Fibroblast of peridontal ligament (primary cell): ENCODE results near the gene BCAR1.
"Not testable (repeated sequence)": the region's sequence is repeated elsewhere in the genome, so short reads cannot be mapped to it uniquely, and the experiment has no call there.

ENCODE experiments used
- DNase-seq: peaks from one replicate; pipeline ENCODE4 v3.0.0-alpha.2; 2010; ENCODE audit errors: extremely low read depth

BCAR1 gene

DNA sequence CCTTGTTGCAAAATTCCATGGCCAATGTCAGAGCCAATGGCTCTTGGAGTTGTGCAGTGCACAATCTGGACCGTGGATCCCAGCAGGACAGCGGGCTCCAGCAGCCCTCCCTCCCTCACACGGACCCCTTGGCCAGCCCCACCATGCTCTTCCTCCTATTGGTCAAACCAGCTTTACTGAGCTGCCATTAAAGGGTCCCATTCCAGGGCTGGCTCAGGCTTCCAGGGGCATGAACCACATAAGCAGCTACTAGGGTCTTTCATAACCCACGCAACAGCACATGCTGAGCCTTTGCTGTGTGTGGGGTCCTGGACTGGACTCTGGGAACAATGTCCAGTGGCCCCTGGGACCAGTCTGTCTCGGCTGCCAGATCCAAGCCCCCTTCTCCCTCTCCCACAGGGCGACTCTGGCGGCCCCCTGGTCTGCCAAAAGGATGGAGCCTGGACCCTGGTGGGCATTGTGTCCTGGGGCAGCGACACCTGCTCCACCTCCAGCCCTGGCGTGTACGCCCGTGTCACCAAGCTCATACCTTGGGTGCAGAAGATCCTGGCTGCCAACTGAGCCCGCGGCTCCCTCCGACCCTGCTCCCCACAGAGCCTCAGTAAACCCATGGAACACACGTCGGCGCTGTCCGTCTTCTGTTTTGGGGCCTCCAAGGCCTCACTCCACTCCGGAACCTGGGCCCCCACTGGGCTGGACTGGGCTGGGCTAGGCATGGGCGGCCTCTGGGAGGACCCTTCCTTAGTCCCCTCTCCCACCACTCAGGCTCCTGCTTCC, 26.9 kb downstream of the BCAR1 start:
- no peak for DNase-seq

DNA sequence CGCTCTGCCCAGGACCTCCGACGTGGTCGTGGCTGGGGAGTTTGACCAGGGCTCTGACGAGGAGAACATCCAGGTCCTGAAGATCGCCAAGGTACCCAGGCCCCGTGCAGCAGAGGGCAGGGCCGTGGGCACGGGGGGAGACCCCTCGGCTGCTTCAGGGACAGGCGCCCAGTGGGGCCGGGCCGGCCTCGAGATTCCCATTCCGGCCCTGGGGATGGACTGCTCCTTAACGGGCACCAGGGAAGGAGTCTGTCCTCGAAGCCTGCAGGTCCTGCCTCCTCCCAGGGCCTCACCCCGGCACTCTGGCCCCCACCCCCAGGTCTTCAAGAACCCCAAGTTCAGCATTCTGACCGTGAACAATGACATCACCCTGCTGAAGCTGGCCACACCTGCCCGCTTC, 28.3 kb downstream of the BCAR1 start:
- not testable (repeated sequence) for DNase-seq

DNA sequence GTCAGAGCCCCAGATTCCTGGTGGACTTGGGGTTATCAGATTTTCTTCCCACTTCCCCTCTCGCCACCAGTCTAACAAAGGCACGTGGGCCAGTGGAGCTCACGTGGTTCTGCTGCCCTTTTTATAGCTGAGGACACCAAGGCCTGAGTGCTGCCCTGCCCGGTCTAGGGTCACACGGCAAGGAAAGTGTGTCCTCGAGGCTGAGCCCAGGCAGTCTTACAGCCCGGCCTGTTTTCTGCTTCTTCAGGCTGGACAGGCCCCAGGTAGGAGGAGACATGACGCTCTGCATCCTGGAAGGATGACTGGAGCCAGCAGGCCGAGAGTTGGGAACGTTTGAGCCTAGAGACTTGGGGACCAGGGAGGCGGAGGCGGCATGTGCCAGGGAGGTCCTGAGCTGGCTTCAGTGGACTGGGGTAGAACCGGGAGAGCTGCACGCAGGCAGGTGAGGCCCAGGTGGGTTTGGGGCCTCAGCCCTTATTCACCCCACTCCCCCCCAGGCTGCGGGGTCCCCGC, 29.1 kb downstream of the BCAR1 start:
- no peak for DNase-seq

DNA sequence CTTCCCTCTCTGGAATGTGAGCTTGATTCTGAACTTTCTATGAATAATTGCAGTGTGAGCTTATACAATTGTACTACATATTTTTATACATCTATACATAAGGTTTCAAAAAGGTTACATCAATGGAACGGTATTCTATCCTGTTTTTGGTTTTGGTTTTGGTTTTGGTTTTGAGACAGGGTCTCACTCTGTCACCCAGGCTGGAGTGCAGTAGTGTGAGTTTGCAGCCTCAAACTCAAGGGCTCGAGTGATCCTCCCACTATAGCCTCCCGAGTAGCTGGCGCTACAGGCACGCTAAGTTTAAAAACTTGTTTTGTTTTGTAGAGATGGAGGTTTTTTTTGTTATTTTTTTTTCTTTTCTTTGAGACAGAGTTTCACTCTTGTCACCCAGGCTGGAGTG, 31.6 kb downstream of the BCAR1 start:
- no peak for DNase-seq

DNA sequence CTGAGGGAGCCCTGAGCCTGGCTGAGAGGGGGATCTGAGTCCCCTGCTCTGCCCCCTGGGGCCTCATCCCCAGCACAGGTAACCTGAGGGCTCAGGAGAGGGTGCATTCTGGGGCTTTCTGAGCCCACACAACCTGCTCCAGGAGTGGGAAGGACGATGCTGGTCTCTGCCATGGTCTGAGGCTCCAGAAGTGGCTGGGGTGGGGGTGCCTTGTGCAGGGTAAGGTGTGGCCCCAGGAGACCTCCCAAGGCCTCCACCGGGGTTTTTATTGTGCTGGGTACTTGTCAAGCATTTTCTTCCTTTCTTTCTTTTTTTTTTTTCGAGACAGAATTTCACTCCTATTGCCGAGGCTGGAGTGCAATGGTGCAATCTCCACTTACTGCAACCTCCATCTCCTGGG, 32.3 kb downstream of the BCAR1 start:
- no peak for DNase-seq

DNA sequence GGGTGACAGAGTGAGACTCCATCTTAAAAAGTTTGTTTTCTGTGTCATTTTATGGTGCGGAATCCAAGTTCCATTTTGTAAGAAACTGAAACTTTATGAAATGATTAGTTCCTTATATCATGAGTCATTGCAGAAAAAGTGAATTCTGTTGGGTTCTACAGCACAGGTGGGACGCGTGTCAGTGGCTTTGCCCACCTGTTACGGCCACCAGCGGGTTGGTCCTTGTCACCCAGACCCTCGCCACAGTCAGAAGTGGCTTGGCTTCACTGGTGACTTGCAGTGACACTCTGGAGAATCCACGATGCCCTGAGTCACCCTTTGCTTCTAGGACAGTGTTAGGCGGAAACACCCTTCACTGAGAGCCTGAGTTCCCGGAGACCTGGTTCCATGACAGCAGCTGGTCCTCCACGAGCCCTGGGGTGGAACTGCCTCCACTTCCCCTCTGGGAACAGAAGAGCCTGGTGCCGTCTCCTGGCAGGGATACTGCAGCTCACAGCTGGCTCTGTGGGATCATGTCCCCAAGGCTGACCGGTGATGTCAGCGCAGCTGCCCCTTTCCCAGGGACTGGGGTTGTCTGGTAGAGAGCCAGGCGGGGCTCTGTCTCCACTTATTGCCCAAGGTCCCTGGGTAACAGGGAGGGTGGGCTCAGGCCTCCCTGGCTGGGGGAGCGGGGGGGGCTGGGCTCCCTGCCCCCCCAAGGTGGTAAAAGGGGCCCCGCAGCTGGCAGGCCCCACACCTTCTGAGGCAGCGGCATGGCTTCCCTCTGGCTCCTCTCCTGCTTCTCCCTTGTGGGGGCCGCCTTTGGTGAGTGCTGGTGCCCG, 33.0 kb downstream of the BCAR1 start, which contains the start of gene CTRB1:
Gene CTRB1 (plus strand): TSS at position 733 of the 821 bp plus-strand sequence. CDS start 20 bp downstream, at position 753.
- no peak for DNase-seq

DNA sequence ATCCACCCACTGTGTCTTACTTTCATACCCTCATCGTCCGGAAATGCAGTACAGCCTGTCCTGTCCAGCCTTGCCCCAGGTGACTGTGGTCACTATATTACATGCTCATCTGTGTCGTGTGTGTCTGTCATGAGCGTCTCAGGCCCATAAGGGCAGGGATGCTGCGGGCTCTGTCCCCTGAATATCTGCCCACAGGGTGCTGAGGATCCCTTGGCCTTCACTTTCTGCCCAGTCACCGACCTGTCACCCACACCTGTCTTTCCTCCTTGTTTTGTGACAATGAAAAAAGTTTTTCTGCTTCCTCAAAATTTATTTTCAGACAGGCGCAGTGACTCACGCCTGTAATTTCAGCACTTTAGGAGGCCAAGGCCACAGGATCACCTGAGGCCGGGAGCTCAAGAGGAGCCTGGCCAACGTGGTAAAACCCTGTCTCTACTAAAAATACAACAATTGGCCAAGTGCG, 34.0 kb downstream of the BCAR1 start:
- DNase-seq: no peak

DNA sequence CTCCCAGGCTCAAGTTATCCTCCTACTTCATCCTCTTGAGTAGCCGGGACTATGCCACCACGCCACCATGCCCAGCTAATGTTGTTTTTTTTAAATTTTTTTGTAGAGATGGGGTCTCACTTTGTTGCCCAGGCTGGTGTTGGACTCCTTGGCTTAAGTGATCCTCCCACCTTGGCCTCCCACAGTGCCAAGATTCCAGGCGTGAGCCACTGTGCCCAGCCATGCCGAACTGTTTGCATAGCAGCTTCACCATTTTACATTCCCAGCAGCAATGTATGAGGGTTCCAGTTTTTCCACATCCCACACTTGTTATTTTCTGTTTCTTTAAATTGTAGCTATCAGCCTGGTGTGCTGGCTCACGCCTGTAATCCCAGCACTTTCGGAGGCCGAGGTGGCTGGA, 34.8 kb downstream of the BCAR1 start:
- no peak for DNase-seq

DNA sequence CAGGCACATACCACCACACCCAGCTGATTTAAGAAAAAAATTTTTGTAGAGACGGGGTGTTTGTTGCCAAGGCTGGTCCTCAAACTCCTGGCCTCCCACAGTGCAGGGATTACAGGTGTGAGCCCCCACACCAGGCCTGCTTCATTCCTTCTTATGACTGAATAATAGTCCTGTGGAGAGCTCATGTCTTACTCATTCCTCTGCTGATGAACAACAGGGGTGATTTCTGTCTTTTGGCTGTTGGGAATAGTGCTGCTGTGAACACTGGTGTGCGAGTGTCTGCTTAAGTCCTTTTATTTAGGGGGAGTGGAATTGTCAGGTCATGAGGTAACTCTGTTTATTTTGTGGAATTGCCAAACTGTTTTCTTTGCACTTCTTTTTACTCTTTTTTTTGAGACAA, 35.3 kb downstream of the BCAR1 start:
- no peak for DNase-seq

DNA sequence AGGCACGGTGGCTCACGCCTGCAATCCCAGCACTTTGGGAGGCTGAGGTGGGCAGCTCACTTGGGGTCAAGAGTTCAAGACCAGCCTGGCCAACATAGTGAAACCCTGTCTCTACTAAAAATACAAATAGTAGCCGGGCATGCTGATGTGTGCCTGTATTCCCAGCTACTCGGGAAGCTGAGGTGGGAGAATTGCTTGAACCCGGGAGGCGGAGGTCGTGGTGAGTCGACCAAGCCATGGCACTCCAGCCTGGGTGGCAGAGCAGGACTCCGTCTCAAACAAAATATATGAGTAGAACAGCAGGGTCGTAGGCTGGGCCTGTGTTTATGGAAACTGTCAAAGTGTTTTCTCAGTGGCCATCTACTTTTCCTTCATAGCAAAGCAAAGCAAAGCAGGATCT, 40.1 kb downstream of the BCAR1 start:
- DNase-seq: not testable (repeated sequence)

DNA sequence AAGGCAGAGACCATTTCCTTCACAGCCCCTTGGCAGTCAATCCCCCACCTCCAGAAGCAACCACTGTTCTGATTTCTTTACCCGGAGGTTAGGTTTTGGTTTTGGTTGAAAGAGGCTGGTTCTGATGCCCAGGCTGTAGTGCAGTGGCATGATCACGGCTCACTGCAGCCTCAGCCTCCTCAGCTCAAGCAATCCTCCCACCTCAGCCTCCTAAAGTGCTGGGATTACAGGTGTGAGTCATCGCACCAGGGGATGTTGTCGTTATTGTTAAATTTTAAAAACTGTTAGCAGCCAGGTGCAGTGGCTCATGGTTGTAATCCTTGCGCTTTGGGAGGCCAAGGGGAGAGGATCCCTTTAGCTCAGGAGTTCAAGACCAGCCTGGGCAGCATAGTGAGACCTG, 41.5 kb downstream of the BCAR1 start:
- DNase-seq: no peak

DNA sequence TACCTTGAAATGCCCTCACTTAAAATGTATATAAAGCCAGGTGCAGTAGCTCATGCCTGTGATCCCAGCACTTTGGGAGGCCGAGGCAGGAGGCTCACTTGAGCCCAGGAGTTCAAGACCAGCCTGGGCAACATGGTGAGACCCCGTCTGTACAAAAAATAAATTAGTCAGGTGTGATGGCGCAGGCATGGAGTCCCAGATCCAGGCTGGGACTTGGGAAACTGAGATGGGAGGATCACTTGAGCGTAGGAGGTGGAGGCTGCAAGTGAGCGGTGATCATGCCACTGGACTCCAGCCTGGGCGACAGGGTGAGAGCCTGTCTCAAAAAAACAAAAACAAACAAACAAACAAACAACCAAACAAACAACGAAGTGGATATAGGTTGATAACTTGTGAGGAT, 41.9 kb downstream of the BCAR1 start:
- not testable (repeated sequence) for DNase-seq

DNA sequence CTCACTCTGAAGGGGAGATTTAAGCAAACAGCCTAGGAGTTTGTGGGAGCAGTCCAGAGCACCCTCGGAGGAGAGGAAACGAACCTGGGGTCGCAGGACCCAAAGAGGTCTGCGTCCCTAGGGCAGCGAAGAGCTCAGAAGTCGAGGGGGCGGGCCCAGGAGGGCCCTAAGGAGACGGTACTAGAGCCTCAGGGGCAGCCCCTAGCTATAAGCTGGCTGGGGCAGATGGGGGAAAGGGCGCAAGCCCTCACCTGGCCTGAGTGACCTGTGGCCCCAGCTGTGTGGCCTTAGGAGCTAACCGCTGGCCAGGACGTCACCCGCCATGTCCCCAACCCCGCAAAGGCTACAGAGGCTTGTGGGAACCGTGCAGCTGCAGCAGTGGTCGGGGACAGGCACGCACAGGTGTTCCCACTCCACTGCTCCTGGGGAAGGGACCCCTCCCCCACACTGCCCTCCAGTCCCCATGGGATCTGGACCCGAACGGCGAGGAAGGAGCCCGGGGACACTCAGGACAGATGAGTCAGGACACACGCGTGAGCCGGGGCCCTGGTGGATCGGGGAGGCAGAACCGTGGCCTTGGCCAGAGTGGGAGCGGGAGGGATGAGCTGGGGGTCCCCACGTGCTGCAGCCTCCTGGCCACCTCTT, 42.4 kb downstream of the BCAR1 start:
- DNase-seq: no peak

DNA sequence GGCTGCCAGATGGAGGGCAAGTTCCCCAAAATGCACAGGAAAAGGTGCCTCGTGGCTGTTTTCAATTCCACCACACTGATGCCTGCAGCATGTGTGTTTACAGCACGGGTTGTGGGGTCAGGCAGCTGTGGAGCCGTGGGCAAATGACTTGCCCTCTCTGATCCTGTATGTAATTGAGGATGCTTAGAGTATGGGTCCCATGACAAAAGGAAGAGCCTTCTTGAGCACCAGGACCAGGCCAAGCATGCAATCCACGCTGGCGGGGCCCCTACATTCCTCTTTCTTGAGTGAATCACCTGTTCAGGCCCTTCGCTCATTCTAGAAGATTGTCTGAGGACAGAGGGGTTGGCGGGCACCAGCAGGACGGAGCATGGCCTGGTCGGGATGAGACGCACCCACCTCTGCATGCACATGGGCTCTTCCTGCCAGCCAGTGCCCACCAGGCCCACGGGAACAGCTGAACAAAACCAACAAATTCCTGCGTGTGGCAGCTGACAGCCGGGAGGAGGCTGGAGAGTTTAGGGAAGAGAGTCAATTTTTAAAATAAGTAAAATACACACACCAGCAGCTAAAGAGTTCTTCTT, 43.1 kb downstream of the BCAR1 start:
- DNase-seq: no peak

DNA sequence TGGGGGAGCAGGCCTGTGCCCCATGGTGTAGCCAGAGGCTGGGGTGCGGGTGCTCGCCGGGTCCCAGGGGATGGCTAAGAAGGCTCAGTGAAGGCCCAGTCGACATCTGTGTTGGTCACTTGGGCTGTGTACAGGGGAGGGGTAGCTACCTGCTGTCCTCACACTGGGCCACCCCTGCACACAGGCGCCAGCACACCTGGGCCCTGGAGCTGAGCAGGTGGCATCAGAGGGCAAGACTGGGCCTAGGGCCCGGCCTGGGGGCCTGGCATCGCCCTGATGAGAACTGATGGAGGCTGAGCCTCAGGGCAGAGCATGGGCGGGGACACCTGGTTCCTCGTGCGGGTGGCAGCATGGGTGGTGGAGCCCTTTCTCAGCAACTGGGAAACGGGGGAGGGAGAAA, 43.6 kb downstream of the BCAR1 start:
- DNase-seq: no peak

DNA sequence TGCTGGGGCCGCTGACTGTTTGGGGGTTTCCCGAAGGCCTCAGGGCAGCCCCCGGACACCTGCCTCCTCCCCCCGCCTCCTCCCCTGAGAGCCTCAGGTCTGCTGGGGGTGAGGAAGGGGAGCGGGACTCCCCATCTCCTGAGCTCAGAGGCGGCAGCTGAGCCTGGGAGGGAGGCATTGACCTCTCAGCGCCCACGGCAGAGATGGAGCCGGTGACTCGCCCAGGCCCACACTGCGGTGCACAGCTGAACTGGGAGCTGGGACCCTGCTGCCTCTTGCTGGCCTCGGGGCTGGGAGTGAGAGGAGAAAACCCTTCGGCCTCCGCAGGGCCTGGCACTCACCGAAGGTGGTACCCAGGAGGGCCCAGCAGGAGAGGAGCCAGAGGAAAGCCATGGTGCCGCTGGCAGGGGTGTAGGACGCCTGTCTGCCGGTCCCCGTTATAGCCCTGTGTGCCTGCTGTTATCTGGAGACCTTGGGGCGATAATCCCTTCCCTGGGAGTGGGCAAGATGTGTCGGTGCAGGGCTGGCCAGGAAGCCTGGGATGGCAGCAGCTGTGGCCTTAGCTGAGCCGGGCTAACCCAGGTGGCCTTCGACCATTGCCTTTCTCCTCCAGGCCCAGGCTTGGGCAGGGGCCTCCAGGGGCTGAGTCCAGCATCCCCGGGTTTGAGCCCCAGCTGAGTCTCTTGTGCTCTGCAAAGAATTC, 44.5 kb downstream of the BCAR1 start, which contains the start of gene CTRB2:
Gene CTRB2 (minus strand): TSS at position 413 of the 703 bp plus-strand sequence. CDS start 20 bp downstream, at position 393.
- DNase-seq: no peak

DNA sequence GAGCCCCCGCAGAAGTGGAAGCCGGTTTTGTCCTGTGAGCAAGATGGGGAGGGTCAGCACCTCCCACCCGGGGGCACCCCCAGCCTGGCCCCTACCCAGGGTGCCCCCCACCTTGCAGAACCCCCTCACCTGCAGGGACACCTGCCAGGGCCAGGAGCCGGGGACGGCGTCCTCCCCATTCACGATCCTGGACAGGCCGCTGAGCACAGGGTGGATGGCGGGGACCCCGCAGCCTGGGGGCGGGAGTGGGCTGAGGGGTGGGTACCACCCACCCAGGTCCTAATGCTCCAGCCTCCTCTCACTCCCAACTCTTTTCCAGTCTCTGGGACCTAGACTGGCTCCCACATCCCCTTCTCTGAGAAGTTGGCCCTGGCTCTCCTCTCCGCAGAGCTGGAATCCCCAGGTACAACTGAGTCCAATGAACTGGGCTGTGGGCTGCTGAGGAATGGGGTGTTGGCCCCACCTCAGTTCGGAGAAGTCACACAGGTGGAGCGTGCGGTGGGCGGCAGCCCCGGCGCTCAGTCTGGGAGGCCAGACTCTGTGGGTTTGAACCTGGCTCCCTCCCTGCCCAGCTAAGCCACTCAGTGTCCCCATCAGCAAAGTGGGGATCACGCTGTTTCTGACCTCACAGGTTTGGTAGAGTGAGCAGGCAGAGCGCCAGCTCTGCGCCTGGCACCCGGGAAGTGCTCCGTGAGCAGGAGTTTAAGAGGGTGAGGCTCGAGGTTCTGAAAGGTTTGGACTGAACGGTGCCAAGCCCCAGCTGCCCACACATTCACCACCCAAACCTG, 45.3 kb downstream of the BCAR1 start:
- not testable (repeated sequence) for DNase-seq

DNA sequence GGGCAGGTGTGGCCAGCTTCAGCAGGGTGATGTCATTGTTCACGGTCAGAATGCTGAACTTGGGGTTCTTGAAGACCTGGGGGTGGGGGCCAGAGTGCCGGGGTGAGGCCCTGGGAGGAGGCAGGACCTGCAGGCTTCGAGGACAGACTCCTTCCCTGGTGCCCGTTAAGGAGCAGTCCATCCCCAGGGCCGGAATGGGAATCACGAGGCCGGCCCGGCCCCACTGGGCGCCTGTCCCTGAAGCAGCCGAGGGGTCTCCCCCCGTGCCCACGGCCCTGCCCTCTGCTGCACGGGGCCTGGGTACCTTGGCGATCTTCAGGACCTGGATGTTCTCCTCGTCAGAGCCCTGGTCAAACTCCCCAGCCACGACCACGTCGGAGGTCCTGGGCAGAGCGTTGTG, 46.0 kb downstream of the BCAR1 start:
- not testable (repeated sequence) for DNase-seq

DNA sequence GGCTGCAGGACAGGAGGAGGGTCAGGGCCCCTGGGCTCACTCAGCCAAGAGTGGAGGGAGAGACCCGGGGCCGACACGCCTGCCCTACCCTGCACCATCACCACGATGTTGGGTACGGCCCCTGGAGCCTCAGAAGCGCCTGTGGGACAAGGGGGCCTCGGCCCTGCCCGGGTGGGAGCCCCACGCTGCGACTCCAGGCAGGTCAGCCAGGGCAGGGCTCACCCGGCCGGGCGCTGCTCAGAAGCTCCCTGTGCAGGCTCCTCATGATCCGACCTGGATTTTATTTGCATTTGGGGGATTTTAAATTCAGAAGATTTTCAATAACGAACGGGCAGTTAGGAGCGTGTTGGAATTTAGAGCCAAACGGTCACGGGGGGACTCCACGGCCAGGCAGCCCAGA, 46.5 kb downstream of the BCAR1 start:
- DNase-seq: not testable (repeated sequence)

DNA sequence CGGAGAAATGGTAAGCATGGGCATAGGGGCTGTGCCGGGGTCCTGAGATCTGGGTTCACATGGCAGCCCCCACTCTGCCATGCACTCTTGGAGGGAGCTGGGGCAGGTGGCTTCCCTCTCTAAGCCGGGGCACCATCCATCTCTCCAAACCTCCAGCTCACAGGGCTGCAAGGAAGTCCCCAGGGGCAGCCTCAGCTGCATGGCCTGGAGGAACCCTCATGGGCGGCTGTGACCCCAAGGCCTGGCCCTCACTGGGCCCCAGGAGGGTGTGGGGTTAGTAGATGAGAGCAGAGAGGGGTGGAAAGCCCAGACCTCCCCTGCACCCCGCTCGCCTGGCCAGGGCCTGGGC, 47.0 kb downstream of the BCAR1 start:
- DNase-seq: no peak
